Activated CD4-positive, alpha-beta T cell treated with anti-CD3 and anti-CD28 coated beads, Interleukin-2, Interleukin-6, amounts not matched to agents 100 ng/mL and 50 ng/mL, durations not matched to agents 16 hours and 8 hours (primary cell): Measurements from ENCODE around the gene ASCL5.
A peak's percentile ranks its signal among the peaks of the same experiment; 100 is the strongest.
"Not testable (repeated sequence)": the region's sequence is repeated elsewhere in the genome, so short reads cannot be mapped to it uniquely, and the experiment has no call there.

Experiments
- DNase-seq: peaks from one replicate; pipeline ENCODE4 v3.0.0-alpha.2; 2020

The ASCL5 gene, protein sequence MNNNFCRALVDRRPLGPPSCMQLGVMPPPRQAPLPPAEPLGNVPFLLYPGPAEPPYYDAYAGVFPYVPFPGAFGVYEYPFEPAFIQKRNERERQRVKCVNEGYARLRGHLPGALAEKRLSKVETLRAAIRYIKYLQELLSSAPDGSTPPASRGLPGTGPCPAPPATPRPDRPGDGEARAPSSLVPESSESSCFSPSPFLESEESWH

GRCh38 chr1:201126832-201127754 lies at the start of gene ASCL5:
ASCL5 (minus strand) TSS chr1:201127184; CDS start chr1:201115372, 11,812 bp downstream.
- DNase-seq = no peak

GRCh38 chr1:201175820-201176500 lies 49.0 kb upstream of the ASCL5 start:
- no peak for DNase-seq

DNA sequence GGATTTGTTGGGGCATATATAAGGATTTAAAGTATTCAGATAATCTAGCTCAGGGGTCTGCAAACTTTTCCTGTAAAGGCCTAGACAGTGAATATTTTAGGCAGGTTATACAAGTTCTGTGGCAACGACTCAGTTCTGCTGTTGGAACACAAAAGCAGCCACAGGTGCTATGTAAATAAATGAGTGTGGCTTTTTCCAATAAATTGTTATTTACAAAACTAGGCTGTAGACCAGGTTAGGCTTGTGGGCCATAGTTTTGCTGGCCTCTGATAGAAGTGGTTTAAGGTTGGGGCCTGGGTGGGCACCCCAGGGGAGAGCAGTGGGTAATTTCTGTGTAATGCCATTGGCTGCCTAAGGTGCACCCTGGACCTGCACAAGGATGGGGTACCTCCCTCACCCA lies 46.8 kb upstream of the ASCL5 start:
- no peak for DNase-seq

DNA sequence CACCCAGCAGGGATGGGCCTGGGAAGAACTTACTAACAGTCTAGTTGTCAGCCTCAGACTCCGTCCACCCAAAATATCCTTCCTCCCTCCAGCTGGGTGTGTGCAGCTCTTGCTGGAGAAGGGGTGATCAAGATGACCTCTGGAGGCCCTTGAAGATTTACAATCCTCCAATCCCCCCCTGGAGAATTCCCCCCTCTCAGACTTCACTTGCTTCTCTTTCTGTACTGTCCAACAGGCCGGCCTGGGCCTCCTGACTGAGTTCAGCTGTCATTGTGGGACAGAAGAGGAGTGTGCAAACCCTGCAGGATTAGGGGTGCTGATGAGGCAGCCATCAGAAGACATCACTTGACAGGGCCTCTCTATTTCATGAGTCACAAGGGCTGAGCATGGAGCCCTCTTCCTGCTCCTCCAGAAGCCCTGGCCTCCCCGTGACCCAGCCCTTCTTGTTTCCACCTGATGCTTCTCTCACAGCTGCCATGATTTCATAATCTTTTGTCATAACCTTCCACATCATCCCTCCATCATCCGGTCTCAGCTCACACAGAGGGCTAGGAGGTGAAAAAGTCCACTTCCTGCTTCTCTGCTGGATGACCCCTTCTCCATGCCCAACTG lies 46.1 kb upstream of the ASCL5 start:
- DNase-seq = no peak

DNA sequence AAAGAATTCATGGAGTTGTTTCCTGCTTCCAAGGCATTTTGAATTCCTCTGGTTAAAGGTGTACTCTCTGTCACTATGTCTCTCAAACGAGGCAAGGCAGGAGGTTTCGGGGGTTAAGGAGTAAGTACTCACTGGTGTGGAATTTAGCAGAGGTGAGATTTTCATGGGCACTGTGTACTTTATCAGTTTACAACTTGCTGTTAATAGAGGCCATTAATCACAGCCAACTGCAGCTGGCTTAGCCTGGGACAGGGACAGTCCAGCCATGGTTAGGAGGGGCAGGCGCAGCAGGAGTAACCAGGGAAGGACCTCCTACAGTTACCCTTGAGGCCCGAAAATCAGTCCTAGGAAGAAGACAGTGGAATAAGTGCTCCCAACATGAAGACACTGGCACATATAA lies 45.3 kb upstream of the ASCL5 start:
- DNase-seq = no peak

DNA sequence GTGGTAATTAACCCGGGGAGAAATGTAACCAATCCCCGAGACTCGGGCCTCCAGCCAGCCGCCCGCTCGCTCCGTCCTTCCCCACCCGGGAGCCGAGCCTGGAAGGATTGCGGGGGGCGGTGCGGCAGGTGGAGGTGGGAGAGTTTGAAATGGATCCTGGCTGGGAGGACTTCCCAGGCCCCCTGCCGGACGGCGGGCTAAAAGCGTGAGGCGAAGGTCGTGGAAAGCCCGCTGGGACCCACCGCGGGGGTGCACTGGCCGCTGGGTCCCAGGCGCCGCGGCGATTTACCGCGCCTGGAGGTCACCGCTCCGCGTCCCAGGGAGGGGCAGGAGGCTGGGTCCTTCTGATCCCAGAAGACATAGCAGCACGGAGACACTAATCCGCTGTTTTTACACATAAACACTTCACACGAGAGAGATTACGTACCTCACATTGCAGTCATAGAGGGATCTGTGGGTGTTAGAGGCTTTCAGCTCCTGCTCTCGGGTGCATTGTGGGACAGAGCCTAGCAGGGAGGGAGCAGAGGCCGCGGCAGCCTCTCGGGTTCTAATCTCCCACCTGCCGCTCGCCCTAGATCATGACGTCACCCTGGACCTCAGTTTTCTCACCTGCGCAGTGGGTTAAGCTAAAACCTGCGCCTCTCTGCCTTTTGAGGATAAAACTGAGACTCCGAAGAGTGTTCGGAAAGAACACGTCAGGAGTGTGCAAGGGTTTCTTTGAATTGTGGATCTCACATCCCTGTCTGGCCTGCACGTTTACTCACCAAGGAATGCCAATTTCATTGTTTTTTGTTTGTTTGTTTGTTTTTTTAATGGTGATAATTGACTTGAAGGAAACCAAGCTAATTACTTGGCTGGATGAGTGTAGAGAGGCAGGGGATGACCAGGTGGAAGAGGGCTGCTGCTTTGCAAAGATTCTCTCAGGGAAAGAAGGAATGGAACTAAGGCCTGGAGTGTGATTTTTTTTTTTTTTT lies 44.4 kb upstream of the ASCL5 start:
- peak; percentile 55 for DNase-seq

DNA sequence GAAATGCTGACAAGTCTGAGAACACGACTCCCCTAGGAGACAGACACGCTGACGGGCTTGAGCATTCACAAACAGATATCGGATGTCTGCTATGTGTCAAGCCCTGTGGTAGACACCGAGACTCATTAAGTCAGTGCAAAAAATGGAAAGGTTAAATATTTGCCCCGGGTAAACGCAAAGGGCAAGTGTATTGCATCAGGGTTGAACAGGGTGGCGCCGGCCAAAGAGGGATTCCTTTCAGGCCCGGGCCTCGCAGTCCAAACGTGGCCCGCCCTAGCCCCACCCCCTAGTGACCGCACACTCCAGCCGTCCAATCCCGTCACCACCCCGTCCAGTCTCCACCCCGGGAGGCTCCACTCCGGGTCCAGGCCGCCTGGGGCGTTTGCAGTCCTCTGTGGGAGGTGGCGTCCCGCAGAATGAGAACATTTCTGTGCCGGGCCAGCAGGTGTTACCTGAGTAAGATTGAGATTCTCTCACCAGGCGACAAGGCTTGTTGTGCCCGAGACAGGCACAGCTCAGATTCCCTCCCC lies 43.6 kb upstream of the ASCL5 start:
- peak; percentile 82 for DNase-seq

DNA sequence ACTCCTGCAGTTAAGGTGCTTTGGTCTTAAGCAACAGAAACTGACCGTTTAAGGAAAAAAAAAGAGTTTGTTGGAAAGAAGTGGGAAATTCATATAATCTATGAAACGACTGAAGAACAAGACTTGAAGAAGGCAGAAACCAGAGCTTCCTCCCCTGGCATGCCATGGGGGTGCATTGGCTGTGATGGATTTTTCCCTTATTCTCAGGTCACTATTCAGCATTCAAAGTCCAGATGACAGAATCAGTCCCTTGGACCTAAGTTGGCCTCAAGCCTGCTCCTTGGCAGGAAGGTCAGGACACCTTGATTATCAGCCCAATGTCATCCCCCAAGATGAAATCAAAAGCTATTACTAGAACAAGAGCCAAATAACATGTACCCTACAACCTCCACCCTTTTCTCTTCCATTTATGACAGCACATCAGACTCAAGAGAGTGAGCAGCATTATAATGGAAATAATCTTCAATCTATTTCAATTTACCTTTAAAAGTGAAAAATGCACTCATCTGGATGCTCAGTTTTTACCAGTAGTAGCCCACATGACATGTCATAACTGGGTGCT lies 43.1 kb upstream of the ASCL5 start:
- no peak for DNase-seq

DNA sequence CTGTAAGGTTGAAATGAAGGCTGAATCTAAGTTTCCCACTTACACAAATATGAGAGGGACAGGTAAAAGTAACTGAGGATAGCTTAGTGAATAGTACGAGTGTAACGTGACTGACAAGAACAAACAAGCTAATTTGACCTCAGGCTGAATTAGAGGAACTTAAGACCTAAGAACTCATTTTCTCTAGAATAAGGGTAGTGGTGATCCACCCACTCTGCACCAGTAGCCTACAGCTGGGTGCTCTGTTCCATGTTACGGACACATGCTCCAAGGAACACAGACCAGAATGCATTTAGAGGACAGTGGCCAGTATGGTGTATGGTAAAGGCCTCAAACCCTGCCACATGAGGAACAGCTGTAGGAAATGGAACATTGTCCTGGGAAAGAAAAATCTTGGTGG lies 42.2 kb upstream of the ASCL5 start:
- no peak for DNase-seq

DNA sequence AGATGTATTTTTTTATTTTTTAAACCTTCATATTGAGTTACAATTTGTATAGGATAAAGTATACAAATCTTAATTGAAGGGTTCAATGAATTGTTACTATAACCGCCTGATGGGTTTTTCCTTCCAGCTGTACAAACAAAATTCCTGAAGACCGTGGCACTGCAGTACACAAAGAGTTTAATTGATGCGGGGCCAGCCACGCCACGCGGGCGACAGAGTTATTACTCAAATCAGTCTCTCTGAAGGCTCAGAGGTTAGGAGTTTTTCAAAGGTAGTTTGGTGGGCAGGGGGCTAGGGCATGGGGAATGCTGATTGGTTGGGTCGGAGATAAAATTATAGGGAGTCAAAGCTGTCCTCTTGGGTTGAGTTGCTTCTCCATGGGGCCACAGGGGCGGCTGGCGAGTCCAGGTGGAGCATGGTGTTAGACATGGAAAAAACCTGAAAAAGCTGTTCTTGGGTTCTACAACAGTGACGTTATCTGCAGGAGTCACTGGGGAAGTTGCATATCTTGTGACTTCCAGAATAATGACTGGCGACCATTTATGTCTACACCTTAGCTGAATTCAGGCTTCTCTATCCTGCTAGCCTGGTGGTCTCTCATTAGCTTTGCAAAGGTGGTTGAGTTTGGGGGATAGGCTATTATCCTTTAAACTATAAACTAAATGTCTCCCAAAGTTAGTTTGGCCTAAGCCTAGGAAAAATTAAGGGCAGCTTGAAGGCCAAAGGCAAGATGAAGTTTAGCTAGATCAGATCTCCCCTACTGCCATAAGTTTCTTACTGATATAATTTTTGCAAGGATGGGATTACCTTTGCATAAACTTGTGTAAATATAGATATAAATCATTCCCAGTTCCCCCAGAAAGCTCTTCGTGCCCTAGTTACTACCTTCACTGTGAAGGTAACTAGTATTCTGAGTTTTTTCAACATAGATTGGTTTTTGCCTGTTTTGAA lies 40.3 kb upstream of the ASCL5 start:
- no peak for DNase-seq

GRCh38 chr1:201164645-201165044 lies 37.7 kb upstream of the ASCL5 start:
- DNase-seq = no peak

GRCh38 chr1:201163707-201164106 lies 36.7 kb upstream of the ASCL5 start:
- DNase-seq = no peak

- DNase-seq = not testable (repeated sequence)
These were observed 36.1 kb upstream of the ASCL5 start for GRCh38 chr1:201163036-201163435.

DNA sequence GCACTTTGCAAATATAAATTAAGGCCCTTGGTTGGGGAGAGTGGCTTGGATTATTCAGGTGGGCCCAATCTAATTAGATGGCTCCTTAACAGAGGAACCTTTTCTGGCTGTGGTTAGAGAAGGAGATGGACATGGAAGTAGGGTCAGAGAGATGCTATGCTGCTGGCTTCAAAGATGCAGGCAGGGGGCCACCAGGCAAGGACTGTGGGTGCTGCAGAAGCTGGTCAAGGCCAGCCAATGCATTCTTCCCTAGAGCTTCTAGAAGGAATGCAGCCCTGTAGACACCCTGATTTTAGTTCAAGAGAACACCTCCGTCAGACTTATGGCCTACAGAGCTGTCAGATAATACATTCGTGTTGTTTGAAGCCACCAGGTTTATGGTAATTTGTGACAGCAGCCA lies 31.0 kb upstream of the ASCL5 start:
- no peak for DNase-seq

GRCh38 chr1:201156819-201157218 lies 29.8 kb upstream of the ASCL5 start:
- DNase-seq = no peak

DNA sequence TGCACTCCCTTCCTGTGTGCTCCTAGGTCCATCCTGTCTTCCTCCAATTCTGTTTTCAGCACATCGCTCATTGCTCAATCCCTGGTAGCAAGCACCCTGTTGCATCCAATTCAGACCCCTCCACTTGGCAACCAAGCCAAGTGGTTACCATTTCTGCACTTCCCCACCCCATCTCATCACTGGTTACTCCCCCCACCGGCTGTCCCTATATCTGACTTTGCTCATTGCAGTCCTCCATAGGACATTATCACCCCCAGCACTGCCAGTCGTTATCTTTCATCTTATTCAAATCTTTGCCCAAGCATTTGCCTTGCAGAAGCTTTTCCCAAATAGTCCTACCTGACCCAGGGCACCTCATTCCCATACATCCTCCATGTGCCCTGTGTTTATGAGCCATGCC lies 29.4 kb upstream of the ASCL5 start:
- DNase-seq = no peak

DNA sequence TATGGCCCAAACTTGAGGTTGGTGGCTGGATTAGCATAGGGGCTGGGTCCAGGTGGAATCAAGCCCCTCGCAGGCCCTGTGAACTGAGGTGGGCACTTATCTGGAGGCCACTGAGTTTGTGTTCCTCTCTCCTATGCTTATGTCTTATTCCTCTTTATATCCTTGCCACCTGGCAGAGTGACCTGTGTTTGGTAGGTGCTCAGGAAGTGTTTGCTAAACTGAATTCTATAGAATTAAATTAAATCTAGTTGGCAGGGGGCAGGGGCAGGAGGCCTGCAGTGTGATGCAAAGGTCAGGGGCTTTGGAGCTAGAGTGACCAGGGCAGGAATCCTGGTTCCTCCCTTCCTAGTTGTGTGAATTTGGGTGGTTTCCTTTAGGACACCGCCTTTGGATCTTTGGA lies 28.4 kb upstream of the ASCL5 start:
- no peak for DNase-seq

DNA sequence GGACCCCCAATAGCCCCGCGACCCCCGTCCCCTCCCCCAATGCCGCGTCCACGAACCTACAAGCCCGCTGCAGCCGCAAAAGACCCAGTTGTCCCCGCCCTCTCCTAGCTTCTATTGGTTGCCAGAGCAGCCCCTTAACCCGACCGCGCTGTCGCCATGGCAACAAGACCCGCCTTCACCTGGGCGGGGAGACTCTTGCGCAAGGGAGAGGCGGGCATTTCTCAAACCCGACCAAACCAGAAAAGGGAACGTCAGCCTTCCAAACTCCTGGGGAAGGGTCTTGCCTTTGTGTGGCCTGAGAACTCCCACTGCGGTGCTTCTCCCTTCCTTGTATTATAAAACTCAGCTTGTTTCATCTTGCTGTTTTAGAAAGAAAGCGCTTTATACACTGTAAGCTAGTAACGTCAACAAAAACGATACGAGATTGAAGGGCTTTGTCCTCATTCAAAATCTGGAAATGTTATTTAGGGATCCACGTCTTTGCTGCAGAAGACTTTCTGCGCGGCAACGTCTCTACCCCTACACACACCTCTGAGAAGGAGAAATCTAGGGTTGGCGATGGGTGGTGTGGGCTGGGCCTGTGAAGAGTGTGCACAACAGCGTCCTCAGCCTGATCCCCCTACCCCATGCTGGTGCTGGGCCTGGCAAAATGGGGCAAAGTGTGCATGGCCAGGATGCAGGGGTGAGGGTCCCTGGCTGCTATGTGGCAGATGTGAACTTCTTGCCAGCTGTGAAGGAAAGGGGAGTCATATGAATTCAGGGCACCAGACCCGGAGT lies 27.6 kb upstream of the ASCL5 start, which contains the start of gene TMEM9:
TMEM9 (minus strand) TSS at position 86 of the 777 bp plus-strand sequence. CDS start 551 bp downstream, outside the sequence.
- DNase-seq = peak; percentile 98
